GM18858 (cell line): ENCODE results near the gene NCR1.
"Not testable (repeated sequence)": the region's sequence is repeated elsewhere in the genome, so short reads cannot be mapped to it uniquely, and the experiment has no call there.

Experiments
- ATAC-seq: cut with Tn5 transposase; IDR thresholded peaks from one replicate; pipeline ENCODE4 v1.9.1; 2021; ENCODE audit not compliant: unreplicated experiment

NCR1 gene, protein sequence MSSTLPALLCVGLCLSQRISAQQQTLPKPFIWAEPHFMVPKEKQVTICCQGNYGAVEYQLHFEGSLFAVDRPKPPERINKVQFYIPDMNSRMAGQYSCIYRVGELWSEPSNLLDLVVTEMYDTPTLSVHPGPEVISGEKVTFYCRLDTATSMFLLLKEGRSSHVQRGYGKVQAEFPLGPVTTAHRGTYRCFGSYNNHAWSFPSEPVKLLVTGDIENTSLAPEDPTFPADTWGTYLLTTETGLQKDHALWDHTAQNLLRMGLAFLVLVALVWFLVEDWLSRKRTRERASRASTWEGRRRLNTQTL

DNA sequence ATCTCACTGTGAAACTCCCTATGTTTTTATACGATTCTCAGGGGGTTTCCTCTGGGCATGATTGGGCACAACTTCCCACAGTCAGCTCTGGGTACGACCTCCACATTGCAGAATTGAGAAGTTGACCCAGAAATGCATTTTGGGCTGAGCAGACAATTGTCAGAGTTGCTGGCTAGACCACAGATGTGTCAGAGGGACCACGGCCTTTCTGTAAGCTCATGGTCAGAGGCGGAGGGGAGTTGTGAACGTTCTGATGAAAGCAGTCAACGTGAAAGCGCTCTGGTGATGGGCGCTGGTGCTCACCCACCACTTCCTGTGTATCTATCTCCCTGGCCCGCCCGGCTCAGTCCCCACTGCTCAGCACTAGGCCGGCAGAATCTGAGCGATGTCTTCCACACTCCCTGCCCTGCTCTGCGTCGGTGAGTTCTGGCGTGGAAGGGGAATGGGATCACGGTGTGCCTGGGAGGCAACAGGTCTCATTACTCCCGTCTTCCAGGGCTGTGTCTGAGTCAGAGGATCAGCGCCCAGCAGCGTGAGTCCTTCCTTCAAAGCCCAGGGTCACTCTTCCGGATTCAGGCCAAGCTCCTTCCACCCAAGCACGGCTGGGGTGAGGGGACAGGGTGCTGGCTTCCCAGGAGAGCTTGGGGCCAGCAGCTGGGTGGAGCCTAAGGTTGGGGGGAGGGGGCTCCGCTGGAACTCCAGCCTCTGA lies at the start of gene NCR1:
TSS of gene NCR1 (plus strand) at position 346 of the 709 bp plus-strand sequence. CDS start at position 386, 40 bp downstream.
- ATAC-seq = no peak

DNA sequence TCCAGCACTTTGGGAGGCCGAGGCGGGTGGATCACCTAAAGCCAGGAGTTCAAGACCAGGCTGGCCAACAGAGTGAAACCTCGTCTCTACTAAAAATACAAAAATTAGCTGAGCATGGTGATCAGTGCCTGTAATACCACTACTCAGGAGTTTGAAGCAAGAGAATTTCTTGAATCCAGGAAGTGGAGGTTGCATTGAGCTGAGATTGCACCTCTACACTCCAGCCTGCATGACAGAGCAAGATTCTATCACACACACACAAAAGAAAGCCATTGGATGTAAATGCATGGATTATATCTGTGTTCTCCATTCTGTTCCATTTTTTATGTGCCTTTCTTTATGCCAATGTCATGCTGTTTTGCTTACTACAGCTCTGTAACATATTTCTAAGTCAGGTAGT lies 47.5 kb upstream of the NCR1 start:
- ATAC-seq = not testable (repeated sequence)

DNA sequence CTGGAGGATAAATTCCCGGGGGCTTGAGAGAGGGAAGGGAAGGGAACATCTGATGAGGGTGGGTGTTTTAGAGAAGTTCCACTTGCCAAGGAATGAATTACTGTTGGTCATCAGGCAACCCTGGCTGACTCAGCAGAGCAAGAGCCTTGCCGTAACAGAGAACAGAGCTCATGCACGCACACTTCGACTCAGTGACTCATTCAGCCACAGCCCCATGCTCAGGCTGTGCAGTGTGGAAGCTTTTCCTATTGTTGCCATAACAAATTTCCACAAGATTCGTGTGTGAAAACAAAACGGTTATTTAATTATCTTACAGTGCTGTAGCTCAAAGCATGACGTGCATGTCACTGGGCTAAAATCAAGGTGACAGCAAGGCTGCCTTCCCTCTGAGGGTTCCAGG lies 46.5 kb upstream of the NCR1 start:
- not testable (repeated sequence) for ATAC-seq

DNA sequence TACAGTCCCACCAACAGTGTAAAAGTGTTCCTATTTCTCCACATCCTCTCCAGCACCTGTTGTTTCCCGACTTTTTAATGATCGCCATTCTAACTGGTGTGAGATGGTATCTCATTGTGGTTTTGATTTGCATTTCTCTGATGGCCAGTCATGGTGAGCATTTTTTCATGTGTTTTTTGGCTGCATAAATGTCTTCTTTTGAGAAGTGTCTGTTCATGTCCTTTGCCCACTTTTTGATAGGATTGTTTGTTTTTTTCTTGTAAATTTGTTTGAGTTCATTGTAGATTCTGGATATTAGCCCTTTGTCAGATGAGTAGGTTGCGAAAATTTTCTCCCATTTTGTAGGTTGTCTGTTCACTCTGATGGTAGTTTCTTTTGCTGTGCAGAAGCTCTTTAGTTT lies 42.5 kb upstream of the NCR1 start:
- not testable (repeated sequence) for ATAC-seq

DNA sequence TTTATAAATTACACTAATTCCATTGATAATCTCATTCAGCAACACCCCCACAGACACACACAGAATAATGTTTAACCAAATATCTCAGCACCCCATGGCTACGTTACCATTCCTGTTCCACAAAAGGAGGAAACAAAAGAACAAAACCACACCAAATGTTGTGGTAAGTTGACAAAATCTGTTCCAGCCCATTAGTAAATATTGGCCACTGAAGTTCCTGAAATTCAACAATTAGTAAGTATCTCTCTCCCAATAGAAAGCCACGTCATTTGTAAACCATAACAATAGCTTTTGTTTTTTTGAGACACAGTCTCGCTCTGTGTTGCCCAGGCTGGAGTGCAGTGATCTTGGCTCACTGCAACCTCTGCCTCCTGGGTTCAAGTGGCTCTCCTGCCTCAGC lies 34.3 kb upstream of the NCR1 start:
- no peak for ATAC-seq

DNA sequence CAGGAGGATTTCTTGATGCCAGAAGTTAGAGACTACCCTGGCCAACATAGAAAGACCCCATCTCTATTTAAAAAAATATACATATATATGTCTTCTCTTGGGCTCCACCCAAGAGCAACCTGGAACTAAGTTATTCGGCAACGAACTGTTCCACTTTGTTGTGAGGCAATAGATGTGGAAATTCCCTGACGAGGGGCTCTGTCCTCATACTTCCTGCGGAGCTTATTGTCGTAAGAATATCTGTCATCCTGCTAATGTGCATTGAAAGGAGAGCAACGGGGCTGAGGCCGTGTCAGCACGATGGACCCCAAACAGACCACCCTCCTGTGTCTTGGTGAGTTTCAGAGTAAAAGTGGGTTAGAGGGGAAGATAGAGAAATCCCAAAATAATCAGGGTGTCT lies 32.0 kb upstream of the NCR1 start, which contains the start of gene FCAR:
TSS of gene FCAR (plus strand) at position 246 of the 400 bp plus-strand sequence. CDS start at position 301, 55 bp downstream.
- ATAC-seq = no peak

DNA sequence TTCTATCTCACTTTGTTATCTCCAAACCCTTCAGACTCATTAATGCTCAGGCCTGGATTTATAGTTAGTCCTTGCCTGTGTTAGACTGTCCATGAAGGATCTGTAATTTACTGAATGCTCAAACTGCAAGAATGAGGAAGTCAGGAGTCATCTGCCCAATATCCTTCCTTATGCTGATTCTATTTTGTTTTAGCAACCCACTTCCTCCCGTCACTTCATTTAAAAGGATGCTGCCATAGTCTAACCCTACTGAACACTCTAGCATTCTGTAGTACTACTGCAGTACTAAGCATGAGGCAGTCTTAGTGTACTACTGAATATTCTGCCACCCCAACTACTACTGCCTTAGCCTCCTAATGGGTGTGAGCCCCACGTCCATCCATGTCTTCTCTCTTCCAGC lies 30.4 kb upstream of the NCR1 start:
- no peak for ATAC-seq

DNA sequence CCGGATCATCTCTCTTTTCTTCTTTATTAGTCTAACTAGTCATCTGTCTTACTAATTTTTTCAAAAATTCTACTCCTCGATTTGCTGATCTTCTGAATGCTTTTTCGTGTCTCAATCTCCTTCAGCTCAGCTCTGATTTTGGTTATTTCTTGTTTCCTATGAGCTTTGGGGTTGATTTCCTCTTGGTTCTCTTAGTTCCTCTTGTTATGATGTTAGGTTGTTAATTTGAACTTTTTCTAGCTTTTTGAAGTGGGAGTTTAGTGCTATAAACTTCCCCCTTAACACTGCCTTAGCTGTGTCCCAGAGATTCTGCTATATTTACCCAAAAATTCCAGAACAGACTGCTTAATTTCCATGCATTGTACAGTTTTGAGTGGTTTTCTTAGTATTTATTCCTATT lies 28.5 kb upstream of the NCR1 start:
- ATAC-seq = no peak

DNA sequence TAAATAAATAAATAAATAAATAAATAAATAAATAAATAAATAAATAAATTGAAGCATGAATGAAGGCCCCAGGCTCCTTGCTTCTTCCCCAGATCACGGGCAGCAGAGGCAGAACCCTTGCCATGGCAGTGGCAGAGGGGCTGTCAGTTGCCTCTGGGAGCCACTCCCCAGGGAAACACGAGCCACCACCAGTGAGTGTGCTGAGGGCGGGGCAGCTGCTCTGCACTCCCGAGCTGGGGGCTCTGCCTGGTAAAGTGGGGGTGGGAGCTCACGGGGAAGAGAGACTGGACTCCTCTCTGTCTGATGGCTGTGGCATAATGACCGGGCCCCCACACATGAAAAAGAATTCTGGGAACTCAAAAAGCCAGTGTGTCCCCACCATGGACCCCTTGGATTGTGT lies 24.1 kb upstream of the NCR1 start:
- ATAC-seq = no peak

DNA sequence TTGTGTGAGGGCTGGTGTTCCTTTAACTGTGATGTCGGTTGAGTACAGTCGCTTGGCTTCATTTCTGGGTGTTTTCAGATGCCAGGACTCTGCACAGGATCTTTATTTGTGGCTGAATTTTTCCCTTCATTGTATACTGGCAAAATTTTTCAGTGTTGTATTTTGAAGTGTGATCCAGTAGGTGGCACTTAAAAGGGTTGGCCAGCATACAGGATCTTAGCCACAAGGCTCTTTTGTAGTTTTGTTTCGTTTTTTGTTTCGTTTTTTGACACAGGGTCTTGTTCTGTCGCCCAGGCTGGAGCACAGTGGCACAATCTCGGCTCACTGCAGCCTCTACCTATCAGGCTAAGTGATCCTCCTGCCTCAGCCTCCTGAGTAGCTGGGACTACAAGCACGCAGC lies 23.2 kb upstream of the NCR1 start:
- no peak for ATAC-seq

DNA sequence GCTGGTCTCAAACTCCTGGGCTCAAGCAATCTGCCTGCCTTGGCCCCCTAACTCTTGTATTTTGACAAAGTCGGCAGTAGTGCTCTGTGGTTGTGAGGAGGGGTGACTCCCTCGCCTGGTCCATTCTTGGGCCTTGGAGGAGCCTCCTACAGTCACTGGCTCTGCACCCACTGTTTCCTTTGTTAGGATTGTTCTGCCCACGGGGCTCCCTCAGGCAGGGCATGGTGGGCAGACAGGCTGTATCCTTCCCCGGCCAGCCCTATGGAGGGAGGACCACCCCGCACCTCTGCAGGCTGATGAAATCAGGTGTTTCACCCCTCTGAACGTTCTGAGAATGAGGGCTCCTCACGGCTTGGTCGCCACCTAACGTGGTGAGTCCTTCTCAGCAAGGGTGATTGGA lies 22.7 kb upstream of the NCR1 start:
- ATAC-seq = no peak

DNA sequence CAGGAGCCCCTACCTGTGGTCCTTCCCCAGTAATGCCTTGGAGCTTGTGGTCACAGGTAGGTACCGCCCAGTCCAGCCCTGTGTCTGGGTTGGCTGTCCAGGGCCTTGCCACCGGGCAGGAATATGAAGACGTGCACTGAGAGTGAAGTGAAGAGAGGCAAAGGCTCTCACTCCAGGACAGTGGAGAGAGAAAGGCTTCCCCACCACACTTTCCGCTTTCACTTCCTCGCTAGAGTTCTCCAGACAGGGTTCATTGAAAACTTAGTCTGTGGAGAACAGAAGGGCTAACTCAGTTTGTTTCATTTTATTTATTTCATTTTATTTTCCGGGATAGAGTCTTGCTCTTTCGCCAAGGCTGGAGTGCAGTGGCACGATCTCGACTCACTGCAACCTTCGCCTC lies 17.7 kb upstream of the NCR1 start:
- no peak for ATAC-seq

DNA sequence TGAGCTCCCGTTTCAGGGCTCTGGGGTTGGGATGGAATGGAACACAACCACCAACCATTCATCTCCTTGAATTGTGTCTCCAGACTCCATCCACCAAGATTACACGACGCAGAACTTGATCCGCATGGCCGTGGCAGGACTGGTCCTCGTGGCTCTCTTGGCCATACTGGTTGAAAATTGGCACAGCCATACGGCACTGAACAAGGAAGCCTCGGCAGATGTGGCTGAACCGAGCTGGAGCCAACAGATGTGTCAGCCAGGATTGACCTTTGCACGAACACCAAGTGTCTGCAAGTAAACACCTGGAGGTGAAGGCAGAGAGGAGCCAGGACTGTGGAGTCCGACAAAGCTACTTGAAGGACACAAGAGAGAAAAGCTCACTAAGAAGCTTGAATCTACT lies 16.4 kb upstream of the NCR1 start:
- no peak for ATAC-seq

DNA sequence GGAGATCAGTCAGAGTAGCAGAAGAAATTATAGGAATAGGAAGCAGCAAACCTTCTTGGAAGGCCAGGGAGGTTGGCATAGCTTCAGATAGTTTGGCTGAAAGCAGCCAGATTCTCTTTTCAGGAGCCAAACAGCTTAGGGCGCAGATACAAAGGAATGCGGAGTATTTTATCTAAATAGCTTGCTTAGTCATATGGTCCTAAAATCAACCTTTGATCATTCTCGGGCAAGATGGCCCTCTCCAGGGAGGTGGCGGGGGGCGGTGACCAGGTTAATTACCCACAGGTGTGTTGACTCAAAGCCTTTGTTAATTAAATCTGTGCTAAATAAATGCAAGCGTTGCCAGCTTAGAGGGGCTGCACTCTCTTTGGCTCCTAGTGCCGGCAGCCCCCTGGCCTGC lies 12.5 kb upstream of the NCR1 start:
- ATAC-seq = no peak

DNA sequence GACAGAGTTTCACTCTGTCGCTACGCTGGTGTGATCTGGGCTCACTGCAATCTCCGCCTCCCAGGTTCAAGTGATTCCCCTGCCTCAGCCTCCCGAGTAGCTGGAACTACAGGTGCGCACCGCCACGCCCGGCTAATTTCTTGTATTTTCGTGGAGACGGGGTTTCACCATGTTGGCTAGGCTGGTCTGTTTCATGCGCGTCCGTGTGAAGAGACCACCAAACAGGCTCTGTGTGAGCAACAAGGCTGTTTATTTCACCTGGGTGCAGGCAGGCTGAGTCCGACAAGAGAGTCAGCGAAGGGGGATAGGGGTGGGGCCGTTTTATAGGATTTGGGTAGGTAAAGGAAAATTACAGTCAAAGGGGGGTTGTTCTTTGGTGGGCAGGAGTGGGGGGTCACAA lies 11.8 kb upstream of the NCR1 start:
- not testable (repeated sequence) for ATAC-seq

DNA sequence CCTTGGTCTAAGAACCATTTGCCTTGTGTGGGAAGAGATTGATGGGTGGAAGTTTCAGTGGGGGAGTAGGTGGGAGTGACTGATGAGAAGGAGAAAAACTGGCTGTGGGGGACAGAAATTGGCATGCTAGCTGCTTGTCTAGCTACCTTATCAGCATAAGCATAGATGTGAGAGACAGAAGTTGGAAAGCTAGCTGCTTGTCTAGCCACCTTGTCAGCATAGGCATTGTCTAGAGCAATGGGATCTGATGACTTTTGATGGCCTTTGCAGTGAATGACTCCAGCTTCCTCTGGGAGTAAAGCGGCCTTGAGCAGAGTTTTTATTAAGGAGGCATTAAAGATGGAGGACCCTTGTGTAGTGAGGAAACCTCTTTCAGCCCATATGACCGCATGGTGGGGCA lies 9.9 kb upstream of the NCR1 start:
- ATAC-seq = no peak

DNA sequence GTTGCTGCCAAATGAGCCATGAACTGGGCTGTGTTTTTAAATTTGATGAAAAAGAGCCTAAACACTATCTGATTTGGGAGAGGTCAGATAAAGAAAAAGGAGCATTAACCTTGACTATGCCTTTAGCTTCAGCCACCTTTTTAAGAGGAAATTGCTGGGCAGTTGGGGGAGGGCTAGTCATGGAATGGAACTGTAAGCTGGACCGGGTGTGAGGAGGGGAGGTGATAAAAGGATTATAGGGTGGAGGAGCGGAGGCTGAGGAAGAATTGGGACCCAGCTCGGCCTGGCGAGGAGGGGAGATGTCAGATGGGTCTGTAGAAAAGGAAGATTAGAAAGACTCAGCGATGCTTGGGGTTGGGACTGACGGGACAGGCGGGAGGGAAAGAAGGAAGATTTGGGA lies 7.3 kb upstream of the NCR1 start:
- ATAC-seq = not testable (repeated sequence)

DNA sequence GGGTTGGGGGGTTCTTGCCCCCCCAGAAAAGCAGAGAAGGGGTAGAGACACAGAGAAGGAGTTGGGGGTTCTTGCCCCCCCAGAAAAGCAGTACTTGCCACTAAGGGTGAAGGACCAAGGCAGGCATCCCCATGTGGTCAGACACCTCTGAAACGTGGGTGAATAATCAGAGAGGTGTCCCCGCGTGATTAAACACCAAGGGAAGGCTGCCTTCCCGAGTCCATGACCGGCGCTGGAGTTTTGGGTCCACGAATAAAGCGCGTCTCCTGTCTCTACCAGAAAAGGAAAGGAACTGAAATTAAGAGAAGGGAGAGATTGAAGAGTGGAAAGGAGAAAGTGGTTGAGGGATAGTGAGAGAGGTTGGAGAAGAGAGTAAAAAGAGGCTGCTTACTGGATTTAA lies 6.3 kb upstream of the NCR1 start:
- ATAC-seq = not testable (repeated sequence)

DNA sequence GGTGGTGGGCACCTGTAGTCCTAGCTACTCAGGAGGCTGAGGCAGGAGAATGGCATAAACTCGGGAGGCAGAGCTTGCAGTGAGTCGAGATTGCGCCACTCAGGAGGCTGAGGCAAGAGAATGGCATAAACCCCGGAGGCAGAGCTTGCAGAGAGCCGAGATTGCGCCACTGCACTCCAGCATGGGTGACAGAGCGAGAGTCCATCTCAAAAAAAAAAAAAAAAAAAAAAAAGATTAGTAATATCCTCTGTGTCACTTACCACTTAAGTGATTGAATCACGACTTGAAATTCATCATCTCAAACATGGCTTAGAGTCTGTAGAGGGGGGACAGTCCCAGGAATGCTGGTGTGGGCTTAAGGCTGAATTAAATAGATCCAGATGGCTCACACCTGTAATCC lies 4.8 kb upstream of the NCR1 start:
- not testable (repeated sequence) for ATAC-seq

DNA sequence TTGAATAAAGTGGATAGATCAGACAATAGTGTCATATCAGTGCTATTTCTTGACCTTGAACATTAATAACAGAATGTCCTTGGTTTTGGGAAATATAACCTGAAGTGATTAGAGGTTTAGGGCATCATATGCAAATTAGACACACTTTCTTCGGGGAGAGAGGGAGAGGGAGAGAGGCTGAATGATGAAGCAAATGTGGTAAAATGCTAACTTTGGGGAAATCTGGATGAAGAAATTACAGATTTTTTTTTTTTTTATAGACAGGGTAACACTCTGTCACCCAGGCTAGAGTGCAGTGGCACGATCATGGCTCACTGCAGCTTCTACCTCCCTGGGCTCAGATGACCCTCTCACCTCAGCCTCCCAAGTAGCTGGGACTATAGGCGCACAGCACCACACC lies 3.9 kb upstream of the NCR1 start:
- ATAC-seq = no peak

DNA sequence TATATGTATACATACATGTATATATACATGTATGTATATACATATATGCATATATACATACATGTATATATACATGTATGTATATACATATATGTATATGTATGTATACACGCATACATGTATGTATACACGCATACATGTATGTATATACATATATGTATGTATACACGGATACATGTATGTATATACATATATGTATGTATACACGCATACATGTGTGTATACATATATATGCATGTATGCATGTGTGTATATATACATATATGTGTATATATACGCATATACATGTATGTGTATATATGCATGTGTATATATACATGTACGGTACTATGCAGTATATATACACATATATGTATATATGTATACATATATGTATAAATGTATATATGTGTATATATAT lies 2.6 kb upstream of the NCR1 start:
- no peak for ATAC-seq

DNA sequence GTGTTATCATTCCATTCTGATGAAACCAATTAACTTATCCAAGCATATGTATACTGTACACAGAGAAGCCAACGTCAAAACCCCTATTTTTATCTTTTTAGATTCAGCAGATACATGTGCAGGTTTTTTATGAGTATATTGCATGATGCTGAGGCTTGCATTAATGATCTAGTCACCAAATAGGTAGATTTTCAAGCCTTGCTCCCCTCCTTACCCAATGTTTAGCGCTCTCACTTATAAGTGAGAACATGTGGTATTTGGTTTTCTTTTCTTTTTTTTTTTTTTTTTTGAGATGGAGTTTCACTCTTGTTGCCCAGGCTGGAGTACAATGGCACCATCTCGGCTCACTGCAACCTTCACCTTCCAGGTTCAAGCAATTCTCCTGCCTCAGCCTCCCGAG lies 1.7 kb upstream of the NCR1 start:
- not testable (repeated sequence) for ATAC-seq

DNA sequence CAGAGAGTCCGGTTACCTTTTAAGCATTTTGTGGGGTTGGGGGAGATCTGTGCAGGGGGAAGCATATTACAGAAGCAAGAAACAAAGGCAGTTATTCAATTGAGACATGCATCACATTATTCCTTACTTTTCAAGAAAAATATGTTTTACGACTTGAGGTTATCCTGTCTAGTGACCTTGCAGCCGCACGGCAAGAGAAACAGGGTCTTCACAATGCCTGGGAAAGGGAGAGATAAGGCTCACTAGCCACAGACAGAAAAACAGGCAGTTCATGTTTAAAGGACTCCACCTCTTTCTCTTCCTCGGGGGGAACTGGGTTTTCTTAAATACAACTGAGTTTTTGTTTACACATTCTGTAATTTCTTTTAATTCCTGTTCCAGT lies 536 bp upstream of the NCR1 start:
- no peak for ATAC-seq
